Body of pancreas (tissue), 4 donors: ENCODE data around the gene SCPEP1. TPM values are rescaled to one million over a fixed set of nuclear protein-coding genes. Genes with fewer than 3 reads are reported as not detected.

ENCODE experiments used
- ATAC-seq: fragments of 150-250 bp; one replicate; pipeline ENCODE4 v1.9.1; 2016
- DNase-seq, 4 donors: peaks; one replicate each; pipeline ENCODE4 v3.0.0-alpha.2; 2019
- H3K27ac ChIP-seq, 4 donors: fragments of 200-600 bp; sonication (generic); 1 replicate in 3 of 4; 2 replicates in 1 of 4; pipeline versions ENCODE4 v1.5.1 to v1.6.1; 2016 to 2019; ENCODE audit warnings: mild to moderate bottlenecking in 1 of 4, mixed read lengths in 1 of 4, moderate library complexity in 1 of 4
- H3K27me3 ChIP-seq, 2 donors: fragments of 200-600 bp; sonication (generic); one replicate each; pipeline ENCODE4 v1.6.0; 2016; ENCODE audit warnings: mild to moderate bottlenecking in 1 of 2
- H3K36me3 ChIP-seq, 2 donors: fragments of 200-600 bp; sonication (generic); replicated peaks in 1 of 2; 2 replicates each; pipeline ENCODE4 v1.5.1; 2016; ENCODE audit warnings: low read depth in 2 of 2; ENCODE audit not compliant: insufficient read depth in 1 of 2
- H3K4me1 ChIP-seq: fragments of 200-600 bp; sonication (generic); one replicate; pipeline ENCODE4 v1.6.0; 2016
- H3K4me3 ChIP-seq, 2 donors: fragments of 200-600 bp; sonication (generic); 1 replicate in 1 of 2; 2 replicates in 1 of 2; pipeline ENCODE4 v1.5.1; 2016 to 2019
- H3K9me3 ChIP-seq, 3 donors: fragments of 200-600 bp; sonication (generic); 1 replicate in 2 of 3; 2 replicates in 1 of 3; pipeline ENCODE4 v1.5.1; 2016
- CTCF ChIP-seq, 7 experiments: fragments of 450-650 bp in 4 of 7; fragments of 200-600 bp in 3 of 7; sonication (generic) in 3 of 7; IDR thresholded peaks; one replicate each; pipeline ENCODE4 v1.5.1; 2016 to 2019; ENCODE audit warnings: antibody characterized with exemption in 7 of 7
- POLR2A ChIP-seq, 3 donors: fragments of 450-650 bp; IDR thresholded peaks; one replicate each; pipeline ENCODE4 v1.6.1; 2016; ENCODE audit warnings: antibody characterized with exemption in 3 of 3, mild to moderate bottlenecking in 2 of 3
- WGBS, 2 donors: methylation state at CpG; one replicate each; pipeline ENCODE4 v1.1.5; 2017; 5-methylcytosine and 5-hydroxymethylcytosine counted together
- intact Hi-C: fragments of 100-400 bp; cut with DNase I; formaldehyde crosslinking; loops from one replicate; pipeline ENCODE4 v1.15.1; 2023
- total RNA-seq, 2 donors: library from RNA; depleted of rRNA; stranded (reverse); fragments of >200 nt; gene quantifications; one replicate each; pipeline ENCODE4 v1.1.0, GENCODE V29; 2016

SCPEP1 gene
- total RNA-seq, 2 donors from 2014 or later: 27.0 to 57.7 TPM

DNA sequence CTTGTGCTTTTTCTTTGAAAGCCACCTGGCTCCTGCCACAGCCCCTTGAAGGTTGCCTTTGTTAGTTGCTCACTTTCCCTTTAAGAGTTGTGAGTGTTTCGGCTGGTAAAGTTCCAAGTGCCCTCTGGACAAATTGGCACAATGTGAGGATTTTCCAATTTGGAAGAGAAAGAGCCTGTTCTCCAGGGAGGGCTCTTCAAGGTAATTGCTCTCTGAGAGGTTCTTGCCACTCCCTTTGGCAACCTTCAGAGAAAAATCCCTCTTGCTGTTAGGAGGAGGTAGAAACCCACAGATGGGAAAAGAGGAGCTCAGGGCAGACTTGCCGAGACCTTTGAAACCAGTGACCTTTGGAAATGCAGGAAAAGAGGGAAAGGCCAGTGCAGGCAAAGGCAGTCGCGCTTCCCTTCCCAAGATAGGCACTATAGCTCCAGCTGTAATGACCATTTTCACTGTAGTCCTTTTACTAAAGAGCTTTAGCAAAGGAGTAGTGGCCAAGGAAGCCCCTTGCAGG, 58.1 kb downstream of the SCPEP1 start:
- DNase-seq (peak; percentile 76 to 85 (median 82)), ATAC-seq (peak; percentile 84)
- H3K9me3 ChIP-seq: no peaks in the 10 kb centered on the region
- peaks cover 65% of the 10 kb centered on the region for H3K4me1 ChIP-seq
- H3K27me3 ChIP-seq: no peaks in the 10 kb centered on the region
- H3K27ac ChIP-seq: peak overlapping the region; percentile 68 to 85 (median 72)
- peak in 1 of 3 donors; percentile 12 for TF ChIP-seq POLR2A (IDR thresholded peaks at IDR 0.05)
- TF ChIP-seq CTCF (IDR thresholded peaks at IDR 0.05): no peak
- 2 to 20% methylated on average over 4 of the region's 4 CpGs for WGBS, 2 donors
- no peaks in the 10 kb centered on the region for H3K36me3 ChIP-seq
- intact Hi-C loops: no loop called here
- no peak overlapping the region for H3K4me3 ChIP-seq

- ATAC-seq: no peak
- TF ChIP-seq POLR2A (IDR thresholded peaks at IDR 0.05) (no peak), CTCF (IDR thresholded peaks at IDR 0.05) (no peak)
- 24 to 42% methylated on average over 1 of the region's 1 CpG for WGBS, 2 donors
- Histone ChIP-seq H3K36me3 (no peaks in the 10 kb centered on the region), H3K9me3 (no peaks in the 10 kb centered on the region), H3K4me1 (peaks cover 59% of the 10 kb centered on the region), H3K27me3 (no peaks in the 10 kb centered on the region), H3K27ac (no peak overlapping the region), H3K4me3 (no peak overlapping the region)
- intact Hi-C loops: no loop called here
- DNase-seq: no peak
These were observed 59.5 kb downstream of the SCPEP1 start for GRCh38 chr17:57037411-57037810.

GRCh38 chr17:57038486-57038885, 60.6 kb downstream of the SCPEP1 start:
- intact Hi-C loops: no loop called here
- ATAC-seq: no peak
- no peak for DNase-seq
- Histone ChIP-seq H3K27ac (no peak overlapping the region), H3K36me3 (no peaks in the 10 kb centered on the region), H3K4me1 (peaks cover 48% of the 10 kb centered on the region), H3K9me3 (no peaks in the 10 kb centered on the region), H3K27me3 (no peaks in the 10 kb centered on the region), H3K4me3 (no peak overlapping the region)
- TF ChIP-seq CTCF (IDR thresholded peaks at IDR 0.05) (no peak), POLR2A (IDR thresholded peaks at IDR 0.05) (no peak)
- 80 to 82% methylated on average over 3 of the region's 3 CpGs for WGBS, 2 donors

- ATAC-seq (no peak), DNase-seq (no peak)
- H3K36me3 ChIP-seq: no peaks in the 10 kb centered on the region
- H3K9me3 ChIP-seq: no peaks in the 10 kb centered on the region
- no peaks in the 10 kb centered on the region for H3K27me3 ChIP-seq
- WGBS, 2 donors: 24 to 25% methylated on average over 2 of the region's 2 CpGs
- H3K4me3 ChIP-seq: no peak overlapping the region
- TF ChIP-seq POLR2A (IDR thresholded peaks at IDR 0.05): no peak
- TF ChIP-seq CTCF (IDR thresholded peaks at IDR 0.05): no peak
- intact Hi-C loops: no loop called here
- H3K27ac ChIP-seq: no peak overlapping the region
- H3K4me1 ChIP-seq: peaks cover 32% of the 10 kb centered on the region
These were observed 62.6 kb downstream of the SCPEP1 start for GRCh38 chr17:57040571-57040970.

DNA sequence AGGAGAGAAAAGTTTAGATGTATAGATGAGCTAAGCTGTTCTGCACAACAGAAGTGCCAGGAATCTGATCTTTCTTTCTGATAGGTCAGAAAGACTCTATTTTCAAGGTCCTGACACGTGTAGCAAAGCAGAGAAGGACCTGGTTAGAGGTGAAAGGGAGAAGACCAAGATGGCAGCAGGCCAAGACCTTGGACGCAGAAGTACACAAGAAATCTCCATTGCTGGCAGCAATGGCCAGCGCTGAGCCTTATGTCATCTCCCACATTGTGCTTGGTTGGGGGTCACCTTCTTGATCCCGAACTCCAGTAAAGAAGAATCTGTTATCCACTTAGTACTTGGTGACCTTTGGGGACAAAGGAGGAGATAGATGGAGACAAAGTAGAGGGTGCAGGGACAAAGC, 65.3 kb downstream of the SCPEP1 start:
- peaks cover 11% of the 10 kb centered on the region for H3K4me1 ChIP-seq
- H3K27me3 ChIP-seq: no peaks in the 10 kb centered on the region
- 36 to 44% methylated on average over 4 of the region's 4 CpGs for WGBS, 2 donors
- H3K4me3 ChIP-seq: no peak overlapping the region
- DNase-seq: peak; percentile 26 to 64 (median 48)
- no peak overlapping the region for H3K27ac ChIP-seq
- no peaks in the 10 kb centered on the region for H3K9me3 ChIP-seq
- ATAC-seq: no peak
- intact Hi-C loops: no loop called here
- H3K36me3 ChIP-seq: no peaks in the 10 kb centered on the region
- TF ChIP-seq CTCF (IDR thresholded peaks at IDR 0.05) (no peak), POLR2A (IDR thresholded peaks at IDR 0.05) (no peak)
